Stimulated activated effector memory CD8-positive, alpha-beta T cell treated with anti-CD3 and anti-CD28 coated beads, Interleukin-12 subunit alpha, Interleukin-12 subunit beta, amount 100 ng/mL, for 72 hours (primary cell): ENCODE results near the gene MGA.

Source experiments
- ATAC-seq: fragments of 150-1000 bp; cut with Tn5 transposase; 2 replicates; pipeline ENCODE4 v1.10.0; 2021
- DNase-seq, 2 donors: peaks; one replicate each; pipeline ENCODE4 v3.0.0; 2021 to 2022; ENCODE audit warnings: low spot score in 2 of 2
- H3K27ac Mint-ChIP-seq: one replicate; pipeline ENCODE4 v1.8.0; 2022; ENCODE audit warnings: mild to moderate bottlenecking, mixed read lengths
- H3K36me3 Mint-ChIP-seq: one replicate; pipeline ENCODE4 v1.8.0; 2022; ENCODE audit warnings: mild to moderate bottlenecking, mixed read lengths
- H3K4me1 Mint-ChIP-seq: one replicate; pipeline ENCODE4 v1.8.0; 2022; ENCODE audit warnings: mixed read lengths
- H3K4me3 Mint-ChIP-seq: one replicate; pipeline ENCODE4 v1.8.0; 2022; ENCODE audit warnings: mild to moderate bottlenecking, mixed read lengths
- H3K9me3 Mint-ChIP-seq: one replicate; pipeline ENCODE4 v1.8.0; 2022; ENCODE audit warnings: mixed read lengths

The MGA gene

GRCh38 chr15:41660235-41661077 is at the start of gene MGA:
Gene MGA, plus strand, starts transcription at chr15:41660405.
- Mint-ChIP-seq H3K36me3 (peaks cover 19% of the 10 kb centered on the region), H3K4me3 (peak within 1 kb of the TSS; percentile 97), H3K27ac (peak within 1 kb of the TSS; percentile 99), H3K9me3 (peaks cover 5% of the 10 kb centered on the region), H3K4me1 (peaks cover 41% of the 10 kb centered on the region)
- peak; percentile 88 to 95 for DNase-seq
- ATAC-seq = peak; percentile 91

- Mint-ChIP-seq H3K36me3 (no peaks in the 10 kb centered on the region), H3K4me3 (peak overlapping the region; percentile 75), H3K27ac (peak overlapping the region; percentile 79), H3K4me1 (peaks cover 14% of the 10 kb centered on the region), H3K9me3 (no peaks in the 10 kb centered on the region)
- peak; percentile 9 for ATAC-seq
- no peak for DNase-seq
Measured at GRCh38 chr15:41620536-41621199, 39.5 kb upstream of the MGA start.

- peak; percentile 56 to 85 for DNase-seq
- no peaks in the 10 kb centered on the region for H3K36me3 Mint-ChIP-seq
- H3K27ac Mint-ChIP-seq = peak overlapping the region; percentile 79
- ATAC-seq = peak; percentile 94
- H3K9me3 Mint-ChIP-seq = no peaks in the 10 kb centered on the region
- H3K4me1 Mint-ChIP-seq = peaks cover 14% of the 10 kb centered on the region
- peak overlapping the region; percentile 75 for H3K4me3 Mint-ChIP-seq
Measured at GRCh38 chr15:41621200-41622193, 38.7 kb upstream of the MGA start.

- no peaks in the 10 kb centered on the region for H3K36me3 Mint-ChIP-seq
- no peak overlapping the region for H3K27ac Mint-ChIP-seq
- DNase-seq (no peak), ATAC-seq (no peak)
- H3K9me3 Mint-ChIP-seq = no peaks in the 10 kb centered on the region
- H3K4me3 Mint-ChIP-seq = peak overlapping the region; percentile 75
- H3K4me1 Mint-ChIP-seq = peaks cover 14% of the 10 kb centered on the region
Measured at GRCh38 chr15:41622901-41623300, 37.3 kb upstream of the MGA start.

- Mint-ChIP-seq H3K36me3 (no peaks in the 10 kb centered on the region), H3K9me3 (no peaks in the 10 kb centered on the region), H3K4me1 (no peaks in the 10 kb centered on the region), H3K27ac (no peak overlapping the region), H3K4me3 (no peak overlapping the region)
- DNase-seq (no peak), ATAC-seq (no peak)
Measured at GRCh38 chr15:41627203-41627602, 33.0 kb upstream of the MGA start.

GRCh38 chr15:41629463-41629862 is 30.7 kb upstream of the MGA start:
- no peaks in the 10 kb centered on the region for H3K9me3 Mint-ChIP-seq
- H3K27ac Mint-ChIP-seq = no peak overlapping the region
- H3K36me3 Mint-ChIP-seq = no peaks in the 10 kb centered on the region
- no peak for DNase-seq
- H3K4me1 Mint-ChIP-seq = peaks cover 2% of the 10 kb centered on the region
- ATAC-seq = no peak
- H3K4me3 Mint-ChIP-seq = no peak overlapping the region

GRCh38 chr15:41629883-41630282 is 30.3 kb upstream of the MGA start:
- no peak overlapping the region for H3K4me3 Mint-ChIP-seq
- H3K4me1 Mint-ChIP-seq = peaks cover 6% of the 10 kb centered on the region
- no peak for ATAC-seq
- H3K36me3 Mint-ChIP-seq = no peaks in the 10 kb centered on the region
- no peaks in the 10 kb centered on the region for H3K9me3 Mint-ChIP-seq
- no peak for DNase-seq
- no peak overlapping the region for H3K27ac Mint-ChIP-seq

GRCh38 chr15:41630616-41631217 is 29.5 kb upstream of the MGA start:
- no peak overlapping the region for H3K27ac Mint-ChIP-seq
- ATAC-seq = no peak

GRCh38 chr15:41631880-41632470 is 28.2 kb upstream of the MGA start:
- Mint-ChIP-seq H3K27ac (no peak overlapping the region), H3K4me1 (peaks cover 6% of the 10 kb centered on the region)
- ATAC-seq = no peak

More at GRCh38 chr15:41630616-41631217, 29.5 kb upstream of the MGA start:
- Mint-ChIP-seq H3K4me1 (peaks cover 6% of the 10 kb centered on the region), H3K4me3 (no peak overlapping the region), H3K36me3 (no peaks in the 10 kb centered on the region), H3K9me3 (no peaks in the 10 kb centered on the region)
- no peak for DNase-seq

GRCh38 chr15:41633609-41634008 is 26.6 kb upstream of the MGA start:
- Mint-ChIP-seq H3K4me1 (peaks cover 6% of the 10 kb centered on the region), H3K27ac (no peak overlapping the region), H3K36me3 (no peaks in the 10 kb centered on the region), H3K9me3 (no peaks in the 10 kb centered on the region), H3K4me3 (no peak overlapping the region)
- ATAC-seq (no peak), DNase-seq (no peak)

More at GRCh38 chr15:41631880-41632470, 28.2 kb upstream of the MGA start:
- H3K4me3 Mint-ChIP-seq = no peak overlapping the region
- no peaks in the 10 kb centered on the region for H3K9me3 Mint-ChIP-seq
- no peak for DNase-seq
- no peaks in the 10 kb centered on the region for H3K36me3 Mint-ChIP-seq

- no peaks in the 10 kb centered on the region for H3K9me3 Mint-ChIP-seq
- no peak for ATAC-seq
- peaks cover 6% of the 10 kb centered on the region for H3K4me1 Mint-ChIP-seq
- no peaks in the 10 kb centered on the region for H3K36me3 Mint-ChIP-seq
- no peak overlapping the region for H3K27ac Mint-ChIP-seq
- no peak for DNase-seq
- H3K4me3 Mint-ChIP-seq = no peak overlapping the region
Measured at GRCh38 chr15:41634072-41634626, 26.1 kb upstream of the MGA start.

GRCh38 chr15:41637086-41637485 is 23.1 kb upstream of the MGA start:
- H3K4me1 Mint-ChIP-seq = peaks cover 6% of the 10 kb centered on the region
- H3K4me3 Mint-ChIP-seq = no peak overlapping the region
- no peak overlapping the region for H3K27ac Mint-ChIP-seq
- ATAC-seq (no peak), DNase-seq (no peak)
- no peaks in the 10 kb centered on the region for H3K36me3 Mint-ChIP-seq
- no peaks in the 10 kb centered on the region for H3K9me3 Mint-ChIP-seq

- DNase-seq (no peak), ATAC-seq (no peak)
- H3K4me3 Mint-ChIP-seq = no peak overlapping the region
- H3K4me1 Mint-ChIP-seq = no peaks in the 10 kb centered on the region
- no peak overlapping the region for H3K27ac Mint-ChIP-seq
- no peaks in the 10 kb centered on the region for H3K36me3 Mint-ChIP-seq
- no peaks in the 10 kb centered on the region for H3K9me3 Mint-ChIP-seq
Measured at GRCh38 chr15:41640985-41641384, 19.2 kb upstream of the MGA start.

GRCh38 chr15:41647262-41647661 is 12.9 kb upstream of the MGA start:
- H3K9me3 Mint-ChIP-seq = peaks cover 2% of the 10 kb centered on the region
- H3K4me1 Mint-ChIP-seq = no peaks in the 10 kb centered on the region
- no peak for DNase-seq
- H3K4me3 Mint-ChIP-seq = no peak overlapping the region
- no peak for ATAC-seq
- no peak overlapping the region for H3K27ac Mint-ChIP-seq
- H3K36me3 Mint-ChIP-seq = no peaks in the 10 kb centered on the region
